Fibroblast of lung (primary cell): Measurements from ENCODE around the gene SNN.

Experiments
- EZH2 ChIP-seq: IDR thresholded peaks from 2 replicates; pipeline ENCODE4 v1.5.1; 2012; ENCODE audit warnings: low read length, control low read depth, mild to moderate bottlenecking; ENCODE audit errors: missing control alignments
- TF ChIP-seq, protein P1 (sequence below), 2 donors: IDR thresholded peaks in 1 of 2; conservative IDR thresholded peaks in 1 of 2; 1 replicate in 1 of 2; 2 replicates in 1 of 2; pipeline ENCODE4 v1.5.1; 2011 to 2012; ENCODE audit warnings: low read length in 2 of 2, control low read depth in 1 of 2, inconsistent platforms in 1 of 2, low read depth in 1 of 2, mild to moderate bottlenecking in 1 of 2

DNA sequence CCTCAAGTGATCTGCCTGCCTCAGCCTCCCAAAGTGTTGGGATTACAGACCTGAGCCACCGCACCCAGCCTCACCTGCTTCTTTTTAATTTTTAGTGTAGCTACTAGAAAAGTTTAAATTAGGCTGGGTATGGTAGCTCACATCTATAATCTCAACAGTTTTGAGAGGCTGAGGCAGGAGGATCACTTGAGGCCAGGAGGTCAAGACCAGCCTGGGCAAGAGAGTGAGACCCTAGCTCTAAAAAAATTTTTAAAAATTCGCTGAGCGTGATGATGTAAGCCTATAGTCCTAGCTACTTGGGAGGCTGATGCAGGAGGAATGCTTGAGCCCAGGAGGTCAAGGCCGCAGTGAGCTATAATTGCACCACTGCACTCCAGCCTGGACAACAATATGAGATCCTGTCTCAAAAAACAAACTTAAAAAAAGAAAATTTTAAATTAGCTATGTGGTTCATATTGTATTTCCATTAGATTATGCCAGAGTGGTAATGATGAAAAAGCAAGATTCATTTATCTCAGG lies 39.5 kb downstream of the SNN start:
- TF ChIP-seq, protein P1, sequence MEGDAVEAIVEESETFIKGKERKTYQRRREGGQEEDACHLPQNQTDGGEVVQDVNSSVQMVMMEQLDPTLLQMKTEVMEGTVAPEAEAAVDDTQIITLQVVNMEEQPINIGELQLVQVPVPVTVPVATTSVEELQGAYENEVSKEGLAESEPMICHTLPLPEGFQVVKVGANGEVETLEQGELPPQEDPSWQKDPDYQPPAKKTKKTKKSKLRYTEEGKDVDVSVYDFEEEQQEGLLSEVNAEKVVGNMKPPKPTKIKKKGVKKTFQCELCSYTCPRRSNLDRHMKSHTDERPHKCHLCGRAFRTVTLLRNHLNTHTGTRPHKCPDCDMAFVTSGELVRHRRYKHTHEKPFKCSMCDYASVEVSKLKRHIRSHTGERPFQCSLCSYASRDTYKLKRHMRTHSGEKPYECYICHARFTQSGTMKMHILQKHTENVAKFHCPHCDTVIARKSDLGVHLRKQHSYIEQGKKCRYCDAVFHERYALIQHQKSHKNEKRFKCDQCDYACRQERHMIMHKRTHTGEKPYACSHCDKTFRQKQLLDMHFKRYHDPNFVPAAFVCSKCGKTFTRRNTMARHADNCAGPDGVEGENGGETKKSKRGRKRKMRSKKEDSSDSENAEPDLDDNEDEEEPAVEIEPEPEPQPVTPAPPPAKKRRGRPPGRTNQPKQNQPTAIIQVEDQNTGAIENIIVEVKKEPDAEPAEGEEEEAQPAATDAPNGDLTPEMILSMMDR (conservative IDR thresholded peaks at IDR 0.05 in 1 of 2, IDR thresholded peaks at IDR 0.05 in 1 of 2; ENCODE audit: low read depth in 1 of 2, low read length in 2 of 2) = no peak
- TF ChIP-seq EZH2 = no peak
